Gastrocnemius medialis (tissue), 4 donors: ENCODE measurements around the gene GART.

ENCODE experiments used
- POLR2A ChIP-seq, 2 donors: fragments of 450-650 bp; IDR thresholded peaks; one replicate each; pipeline ENCODE4 v1.6.1; 2017; ENCODE audit warnings: antibody characterized with exemption in 2 of 2, mild to moderate bottlenecking in 2 of 2, moderate library complexity in 2 of 2
- TF ChIP-seq, protein P1 (sequence below), 5 experiments: fragments of 450-650 bp in 3 of 5; fragments of 200-600 bp in 2 of 5; sonication (generic) in 2 of 5; IDR thresholded peaks in 4 of 5; conservative IDR thresholded peaks in 1 of 5; 1 replicate in 4 of 5; 2 replicates in 1 of 5; pipeline ENCODE4 v1.5.1; 2016 to 2019; ENCODE audit warnings: antibody characterized with exemption in 5 of 5, mild to moderate bottlenecking in 3 of 5, moderate library complexity in 3 of 5

DNA sequence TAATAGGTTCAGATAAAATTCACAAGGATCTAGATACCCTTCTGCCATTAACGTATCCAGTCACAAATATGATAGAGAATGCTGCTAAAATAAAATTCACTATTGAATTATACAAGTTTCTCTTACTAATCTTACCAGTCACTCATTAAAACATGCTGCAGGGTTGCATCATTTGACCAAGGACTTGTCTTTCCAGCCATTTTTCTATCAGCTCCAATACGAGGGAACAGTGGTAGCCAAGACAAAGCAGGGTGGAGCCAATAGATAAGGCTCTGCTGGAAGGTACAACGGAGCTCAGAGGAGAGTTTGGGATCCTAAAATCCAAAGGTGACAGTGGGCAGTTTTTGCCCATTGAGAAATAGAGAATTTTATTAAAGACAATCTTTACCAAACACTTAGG lies 42.5 kb upstream of the GART start:
- TF ChIP-seq, protein P1, sequence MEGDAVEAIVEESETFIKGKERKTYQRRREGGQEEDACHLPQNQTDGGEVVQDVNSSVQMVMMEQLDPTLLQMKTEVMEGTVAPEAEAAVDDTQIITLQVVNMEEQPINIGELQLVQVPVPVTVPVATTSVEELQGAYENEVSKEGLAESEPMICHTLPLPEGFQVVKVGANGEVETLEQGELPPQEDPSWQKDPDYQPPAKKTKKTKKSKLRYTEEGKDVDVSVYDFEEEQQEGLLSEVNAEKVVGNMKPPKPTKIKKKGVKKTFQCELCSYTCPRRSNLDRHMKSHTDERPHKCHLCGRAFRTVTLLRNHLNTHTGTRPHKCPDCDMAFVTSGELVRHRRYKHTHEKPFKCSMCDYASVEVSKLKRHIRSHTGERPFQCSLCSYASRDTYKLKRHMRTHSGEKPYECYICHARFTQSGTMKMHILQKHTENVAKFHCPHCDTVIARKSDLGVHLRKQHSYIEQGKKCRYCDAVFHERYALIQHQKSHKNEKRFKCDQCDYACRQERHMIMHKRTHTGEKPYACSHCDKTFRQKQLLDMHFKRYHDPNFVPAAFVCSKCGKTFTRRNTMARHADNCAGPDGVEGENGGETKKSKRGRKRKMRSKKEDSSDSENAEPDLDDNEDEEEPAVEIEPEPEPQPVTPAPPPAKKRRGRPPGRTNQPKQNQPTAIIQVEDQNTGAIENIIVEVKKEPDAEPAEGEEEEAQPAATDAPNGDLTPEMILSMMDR (IDR thresholded peaks at IDR 0.05 in 4 of 5, conservative IDR thresholded peaks at IDR 0.05 in 1 of 5), result no peak
- TF ChIP-seq POLR2A (IDR thresholded peaks at IDR 0.05), result no peak
